HepG2 (cell line): ENCODE measurements around the gene ANKRD42. TPM values are rescaled to one million over a fixed set of nuclear protein-coding genes. Genes with fewer than 3 reads are reported as not detected.

Experiments
- ATAC-seq: fragments of 200-7000 bp; cut with Tn5 transposase; 3 replicates; pipeline ENCODE4 v1.9.1; 2020; ENCODE audit warnings: mild to moderate bottlenecking, moderate library complexity
- BruUV-seq: library from RNA; stranded (reverse); fragments of 400-500 nt; replicated peaks from 2 replicates; lab custom pipeline; 2021; lab: Mats Ljungman, UMichigan
- CTCF ChIA-PET: fragments of 300-600 bp; formaldehyde crosslinking; extraction: SDS; loops from one replicate; lab custom pipeline; 2021; ENCODE audit warnings: low total read pairs, inconsistent platforms, low intra/inter-chr PET ratio; lab: Yijun Ruan, JAX
- POLR2A ChIA-PET: fragments of 350-600 bp; sonication (Branson Sonifier 250); formaldehyde crosslinking; loops from one replicate; lab custom pipeline; 2020; ENCODE audit warnings: antibody characterized with exemption, inconsistent platforms; lab: Yijun Ruan, JAX
- DNase-seq: peaks from one replicate; pipeline ENCODE4 v3.0.0-alpha.2; 2015; ENCODE audit warnings: low spot score
- FAIRE-seq: peaks from 3 replicates; lab custom pipeline; 2011; peaks lifted over from hg19 to GRCh38; lab: Jason Lieb, UNC
- H2AFZ ChIP-seq: one replicate; pipeline ENCODE4 v1.6.1; 2011; ENCODE audit warnings: low read length, inconsistent platforms
- H3K27ac ChIP-seq: fragments of 300-600 bp; 3 replicates; pipeline ENCODE4 v1.8.0; 2011; ENCODE audit warnings: mixed run types, mild to moderate bottlenecking, mixed read lengths, low read length, inconsistent platforms; ENCODE audit not compliant: insufficient read depth; ENCODE audit errors: extremely low read length
- H3K27me3 ChIP-seq, 2 experiments: fragments of 200-600 bp in 1 of 2; 2 replicates in 1 of 2; 3 replicates in 1 of 2; pipeline versions ENCODE4 v1.6.0 to v1.8.0; 2011; ENCODE audit warnings: low read length in 2 of 2, mild to moderate bottlenecking in 2 of 2, moderate library complexity in 2 of 2, inconsistent platforms in 1 of 2; ENCODE audit not compliant: insufficient read depth in 2 of 2, control insufficient read depth in 1 of 2
- H3K36me3 ChIP-seq, 2 experiments: fragments of 200-600 bp in 1 of 2; replicated peaks in 1 of 2; 2 replicates in 1 of 2; 3 replicates in 1 of 2; pipeline versions ENCODE4 v1.5.1 to v1.8.0; 2011; ENCODE audit warnings: low read length in 2 of 2, inconsistent platforms in 1 of 2; ENCODE audit not compliant: insufficient read depth in 2 of 2, control insufficient read depth in 1 of 2
- H3K4me1 ChIP-seq: 2 replicates; pipeline ENCODE4 v1.5.1; 2012; ENCODE audit warnings: low read length, inconsistent platforms; ENCODE audit not compliant: insufficient read depth
- H3K4me2 ChIP-seq: 2 replicates; pipeline ENCODE4 v1.6.0; 2011; ENCODE audit warnings: low read depth, low read length, inconsistent platforms
- H3K4me3 ChIP-seq, 3 experiments: fragments of 200-600 bp in 1 of 3; sonication (generic), shearing (Covaris generic) in 1 of 3; replicated peaks in 1 of 3; 2 replicates each; pipeline ENCODE4 v1.5.1; 2011 to 2016; ENCODE audit warnings: low read length in 3 of 3, inconsistent platforms in 2 of 3, low read depth in 2 of 3, mild to moderate bottlenecking in 2 of 3, control low read depth in 1 of 3, mixed read lengths in 1 of 3; ENCODE audit not compliant: insufficient read depth in 1 of 3
- H3K79me2 ChIP-seq: one replicate; pipeline ENCODE4 v1.6.1; 2011; ENCODE audit warnings: low read length, inconsistent platforms; ENCODE audit not compliant: insufficient read depth
- H3K9ac ChIP-seq: 2 replicates; pipeline ENCODE4 v1.6.0; 2011; ENCODE audit warnings: mild to moderate bottlenecking, low read depth, low read length, inconsistent platforms; ENCODE audit not compliant: insufficient read depth
- H3K9me3 ChIP-seq: 2 replicates; pipeline ENCODE4 v1.5.1; 2012; ENCODE audit warnings: mild to moderate bottlenecking, low read length
- H4K20me1 ChIP-seq: 2 replicates; pipeline ENCODE4 v1.6.0; 2011; ENCODE audit warnings: inconsistent platforms, mild to moderate bottlenecking, low read length, moderate library complexity; ENCODE audit not compliant: insufficient read depth
- CENPT ChIP-seq: sonication (generic); formaldehyde crosslinking; IDR thresholded peaks from 2 replicates; pipeline ENCODE4 v1.8.0; 2022; ENCODE audit warnings: low read depth, mild to moderate bottlenecking, moderate library complexity, missing genetic modification reagents
- MIER2 ChIP-seq: IDR thresholded peaks from 2 replicates; pipeline ENCODE4 v1.6.1; 2016; ENCODE audit warnings: missing biosample characterization, missing genetic modification reagents
- ZNF576 ChIP-seq: sonication (generic); formaldehyde crosslinking; IDR thresholded peaks from 2 replicates; pipeline ENCODE4 v1.4.0; 2020; ENCODE audit warnings: mild to moderate bottlenecking, missing genetic modification reagents
- ZNF7 ChIP-seq: IDR thresholded peaks from 2 replicates; pipeline ENCODE4 v1.6.1; 2016; ENCODE audit warnings: missing biosample characterization, missing genetic modification reagents
- WGBS: methylation state at CpG from one replicate; pipeline ENCODE4 v1.1.6; 2017; ENCODE audit warnings: low lambda C conversion rate; 5-methylcytosine and 5-hydroxymethylcytosine counted together
- in situ Hi-C: cut with HindIII; loops from 2 replicates; pipeline ENCODE4 v1.10.0; 2017; ENCODE audit warnings: low pct_unique_long_range_greater_than_20kb; ENCODE audit not compliant: extremely low pct_ligation_motif_present
- intact Hi-C: fragments of 100-400 bp; cut with micrococcal nuclease; formaldehyde crosslinking; loops from one replicate; pipeline ENCODE4 v1.10.0; 2022; ENCODE audit not compliant: unreplicated experiment
- polyA plus RNA-seq, 8 experiments: library from polyadenylated mRNA; depleted of rRNA in 3 of 8; stranded (reverse) in 7 of 8; unstranded in 1 of 8; fragments of >200 nt; fragmentation: Illumina TruSeq in 4 of 8; extraction: Trizol in 4 of 8; gene quantifications; 2 replicates each; pipeline versions ENCODE4 v1.2.1 to v1.2.3, GENCODE V29; 2011 to 2016; ENCODE audit warnings: low read depth in 4 of 8, missing spikeins in 1 of 8, mixed read lengths in 1 of 8; ENCODE audit not compliant: insufficient read depth in 1 of 8
- small RNA-seq, 3 experiments: library from RNA; depleted of rRNA; stranded (forward); fragments of <200 nt; gene quantifications; one replicate each; pipeline ENCODE3, GENCODE V24; 2012; ENCODE audit warnings: low read depth in 2 of 3, low replicate concordance in 1 of 3; ENCODE audit not compliant: insufficient read length in 3 of 3, insufficient read depth in 2 of 3
- total RNA-seq, 5 experiments: library from RNA; depleted of rRNA; stranded (reverse); fragments of >200 nt; fragmentation: Illumina TruSeq; extraction: Trizol; gene quantifications; 2 replicates each; pipeline ENCODE4 v1.2.3, GENCODE V29; 2016; ENCODE audit warnings: low read depth in 1 of 5
- TF ChIP-seq, protein P1 (sequence below), 2 experiments: IDR thresholded peaks; 2 replicates each; pipeline ENCODE4 v1.6.1; 2011 to 2012; ENCODE audit warnings: low read length in 2 of 2, borderline replicate concordance in 1 of 2, low read depth in 1 of 2, mild to moderate bottlenecking in 1 of 2, moderate library complexity in 1 of 2
- TF ChIP-seq, protein P2 (sequence below): sonication (generic); IDR thresholded peaks from 2 replicates; pipeline ENCODE4 v1.6.1; 2016; ENCODE audit warnings: low read depth, borderline replicate concordance

The ANKRD42 gene
- total and polyA plus RNA-seq, 2 of the 13 experiments (the other 11 are each of a cell fraction or from before 2014, with no cell fraction given): 2.2 to 3.7 TPM

- no peak overlapping the region for H3K9ac ChIP-seq
- no peaks in the 10 kb centered on the region for H3K27me3 ChIP-seq
- 56% methylated on average over 4 of the region's 4 CpGs for WGBS
- H3K27ac ChIP-seq: no peak overlapping the region
- in situ Hi-C loops: loop anchor here (5.0 to 10.0 kb wide), 2 partner anchors 421 to 528 kb away; no protein-coding TSS in a partner anchor
- no peak overlapping the region for H3K4me2 ChIP-seq
- ChIA-PET POLR2A (interaction anchor here (1.9 kb wide), 1 partner anchor 8 kb away, joined by 4 read pairs; the partner anchor contains the start of gene CCDC90B), CTCF (interaction anchor here (1.7 kb wide), 1 partner anchor 430 kb away, joined by 8 read pairs; no protein-coding TSS in a partner anchor)
- no peaks in the 10 kb centered on the region for H3K79me2 ChIP-seq
- intact Hi-C loops: no loop called here
- FAIRE-seq (no peak), ATAC-seq (no peak), DNase-seq (no peak)
- no peaks in the 10 kb centered on the region for H3K36me3 ChIP-seq
- no TSS peak for BruUV-seq
- H3K9me3 ChIP-seq: no peaks in the 10 kb centered on the region
- H2AFZ ChIP-seq: no peak overlapping the region
- no peak overlapping the region for H3K4me3 ChIP-seq
- no peaks in the 10 kb centered on the region for H3K4me1 ChIP-seq
- TF ChIP-seq, protein P1, sequence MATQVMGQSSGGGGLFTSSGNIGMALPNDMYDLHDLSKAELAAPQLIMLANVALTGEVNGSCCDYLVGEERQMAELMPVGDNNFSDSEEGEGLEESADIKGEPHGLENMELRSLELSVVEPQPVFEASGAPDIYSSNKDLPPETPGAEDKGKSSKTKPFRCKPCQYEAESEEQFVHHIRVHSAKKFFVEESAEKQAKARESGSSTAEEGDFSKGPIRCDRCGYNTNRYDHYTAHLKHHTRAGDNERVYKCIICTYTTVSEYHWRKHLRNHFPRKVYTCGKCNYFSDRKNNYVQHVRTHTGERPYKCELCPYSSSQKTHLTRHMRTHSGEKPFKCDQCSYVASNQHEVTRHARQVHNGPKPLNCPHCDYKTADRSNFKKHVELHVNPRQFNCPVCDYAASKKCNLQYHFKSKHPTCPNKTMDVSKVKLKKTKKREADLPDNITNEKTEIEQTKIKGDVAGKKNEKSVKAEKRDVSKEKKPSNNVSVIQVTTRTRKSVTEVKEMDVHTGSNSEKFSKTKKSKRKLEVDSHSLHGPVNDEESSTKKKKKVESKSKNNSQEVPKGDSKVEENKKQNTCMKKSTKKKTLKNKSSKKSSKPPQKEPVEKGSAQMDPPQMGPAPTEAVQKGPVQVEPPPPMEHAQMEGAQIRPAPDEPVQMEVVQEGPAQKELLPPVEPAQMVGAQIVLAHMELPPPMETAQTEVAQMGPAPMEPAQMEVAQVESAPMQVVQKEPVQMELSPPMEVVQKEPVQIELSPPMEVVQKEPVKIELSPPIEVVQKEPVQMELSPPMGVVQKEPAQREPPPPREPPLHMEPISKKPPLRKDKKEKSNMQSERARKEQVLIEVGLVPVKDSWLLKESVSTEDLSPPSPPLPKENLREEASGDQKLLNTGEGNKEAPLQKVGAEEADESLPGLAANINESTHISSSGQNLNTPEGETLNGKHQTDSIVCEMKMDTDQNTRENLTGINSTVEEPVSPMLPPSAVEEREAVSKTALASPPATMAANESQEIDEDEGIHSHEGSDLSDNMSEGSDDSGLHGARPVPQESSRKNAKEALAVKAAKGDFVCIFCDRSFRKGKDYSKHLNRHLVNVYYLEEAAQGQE (IDR thresholded peaks at IDR 0.05; ENCODE audit: borderline replicate concordance in 1 of 2, low read depth in 1 of 2, low read length in 2 of 2): peak in 1 of 2 experiments; percentile 85
- TF ChIP-seq ZNF576 (CRISPR knock-in tag) (no peak), MIER2 (CRISPR knock-in tag) (peak; percentile 42; the same call in 1 of the 2 replicates), CENPT (CRISPR knock-in tag) (no peak), ZNF7 (CRISPR knock-in tag) (no peak)
- TF ChIP-seq, protein P2, sequence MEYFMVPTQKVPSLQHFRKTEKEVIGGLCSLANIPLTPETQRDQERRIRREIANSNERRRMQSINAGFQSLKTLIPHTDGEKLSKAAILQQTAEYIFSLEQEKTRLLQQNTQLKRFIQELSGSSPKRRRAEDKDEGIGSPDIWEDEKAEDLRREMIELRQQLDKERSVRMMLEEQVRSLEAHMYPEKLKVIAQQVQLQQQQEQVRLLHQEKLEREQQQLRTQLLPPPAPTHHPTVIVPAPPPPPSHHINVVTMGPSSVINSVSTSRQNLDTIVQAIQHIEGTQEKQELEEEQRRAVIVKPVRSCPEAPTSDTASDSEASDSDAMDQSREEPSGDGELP: no peak
- H4K20me1 ChIP-seq: no peaks in the 10 kb centered on the region
These were observed 100.7 kb downstream of the ANKRD42 start for GRCh38 chr11:83294208-83294607.

Small RNA genes within 50 kb of the gene (small RNA-seq; reads per million reads assigned to genes)
- 0 reads per million in 3 experiments for gene AP000873.5

Other genes starting within 250 kb of the ANKRD42 start
- 5.0 and 8.8 TPM in 2 replicates for gene RAB30, start 121.8 kb upstream of the ANKRD42 start, total RNA-seq (2016; rRNA removed; fragmentation: Illumina TruSeq; extraction: Trizol)
- gene RAB30, start 121.8 kb upstream of the ANKRD42 start, polyA plus RNA-seq (2011; rRNA removed): 3.7 and 4.2 TPM in 2 replicates
- gene PCF11, start 36.6 kb upstream of the ANKRD42 start, total RNA-seq (2016; rRNA removed; fragmentation: Illumina TruSeq; extraction: Trizol): 43.1 and 47.7 TPM in 2 replicates
- gene PCF11, start 36.6 kb upstream of the ANKRD42 start, polyA plus RNA-seq (2011; rRNA removed): 37.3 and 40.3 TPM in 2 replicates
- gene CCDC90B, start 92.7 kb downstream of the ANKRD42 start, total RNA-seq (2016; rRNA removed; fragmentation: Illumina TruSeq; extraction: Trizol): 46.1 and 56.3 TPM in 2 replicates
- gene CCDC90B, start 92.7 kb downstream of the ANKRD42 start, polyA plus RNA-seq (2011; rRNA removed): 15.2 and 17.1 TPM in 2 replicates